GM21367 (cell line): ENCODE measurements around the gene THTPA.

Experiments
- ATAC-seq: cut with Tn5 transposase; IDR thresholded peaks from one replicate; pipeline ENCODE4 v1.9.1; 2021; ENCODE audit not compliant: unreplicated experiment

Gene THTPA

GRCh38 chr14:23555882-23556699, at the start of gene THTPA:
TSS of gene THTPA (plus strand) at chr14:23556271. CDS start at chr14:23556758, 487 bp downstream.
- ATAC-seq: peak; percentile 79

- no peak for ATAC-seq
These were observed 43.9 kb upstream of the THTPA start for GRCh38 chr14:23512156-23512555.

- no peak for ATAC-seq
These were observed 42.9 kb upstream of the THTPA start for GRCh38 chr14:23513005-23513817.

- no peak for ATAC-seq
These were observed 42.0 kb upstream of the THTPA start for GRCh38 chr14:23513818-23514643.

- no peak for ATAC-seq
These were observed 41.5 kb upstream of the THTPA start for GRCh38 chr14:23514644-23514957.

GRCh38 chr14:23517650-23518326, 38.3 kb upstream of the THTPA start:
- ATAC-seq: no peak

- ATAC-seq: no peak
These were observed 37.4 kb upstream of the THTPA start for GRCh38 chr14:23518709-23519108.

GRCh38 chr14:23520899-23521533, 35.1 kb upstream of the THTPA start:
- ATAC-seq: no peak

- ATAC-seq: no peak
These were observed 34.1 kb upstream of the THTPA start for GRCh38 chr14:23521785-23522640.

- ATAC-seq: no peak
These were observed 33.4 kb upstream of the THTPA start for GRCh38 chr14:23522643-23523198.

- no peak for ATAC-seq
These were observed 32.6 kb upstream of the THTPA start for GRCh38 chr14:23523229-23524016.

- ATAC-seq: no peak
These were observed 31.1 kb upstream of the THTPA start for GRCh38 chr14:23524954-23525353.

- ATAC-seq: no peak
These were observed 30.5 kb upstream of the THTPA start for GRCh38 chr14:23525611-23526010.

GRCh38 chr14:23528555-23528954, 27.5 kb upstream of the THTPA start:
- ATAC-seq: no peak

- no peak for ATAC-seq
These were observed 27.1 kb upstream of the THTPA start for GRCh38 chr14:23529016-23529415.

- no peak for ATAC-seq
These were observed 25.6 kb upstream of the THTPA start for GRCh38 chr14:23530375-23531055.

GRCh38 chr14:23531391-23531790, 24.7 kb upstream of the THTPA start:
- no peak for ATAC-seq

- no peak for ATAC-seq
These were observed 23.4 kb upstream of the THTPA start for GRCh38 chr14:23532658-23533057.
